NCI-H446 (cell line): ENCODE data around the gene PCSK4.
"Not testable (repeated sequence)": the region's sequence is repeated elsewhere in the genome, so short reads cannot be mapped to it uniquely, and the experiment has no call there.

ENCODE experiments used
- DNase-seq, 2 experiments: peaks; one replicate each; lab custom pipeline; 2025; lab: John Stamatoyannopoulos, UW

PCSK4 gene

GRCh38 chr19:1522061-1522460 lies 31.9 kb upstream of the PCSK4 start:
- DNase-seq, result no peak

- peak; percentile 43 to 61 for DNase-seq
Observed at GRCh38 chr19:1521636-1522035, 31.5 kb upstream of the PCSK4 start.

- DNase-seq, result no peak
Observed at GRCh38 chr19:1520203-1520780, 30.1 kb upstream of the PCSK4 start.

GRCh38 chr19:1519802-1520201 lies 29.7 kb upstream of the PCSK4 start:
- not testable (repeated sequence) for DNase-seq

- DNase-seq, result no peak
Observed at GRCh38 chr19:1518471-1518870, 28.3 kb upstream of the PCSK4 start.

GRCh38 chr19:1516395-1516753 lies 26.2 kb upstream of the PCSK4 start:
- peak in 1 of 2 experiments; percentile 29 for DNase-seq

- no peak for DNase-seq
Observed at GRCh38 chr19:1514986-1515721, 25.0 kb upstream of the PCSK4 start.

GRCh38 chr19:1514295-1514661 lies 24.1 kb upstream of the PCSK4 start:
- DNase-seq, result no peak

GRCh38 chr19:1513499-1514294 lies 23.5 kb upstream of the PCSK4 start:
- DNase-seq, result no peak

GRCh38 chr19:1512671-1513498 lies 22.7 kb upstream of the PCSK4 start, which contains the start of gene ADAMTSL5:
Gene ADAMTSL5, minus strand, starts transcription at chr19:1513019. Its CDS starts 2,076 bp downstream, at chr19:1510943.
- no peak for DNase-seq

GRCh38 chr19:1511318-1512317 lies 21.5 kb upstream of the PCSK4 start:
- no peak for DNase-seq

- DNase-seq, result no peak
Observed at GRCh38 chr19:1510807-1511206, 20.7 kb upstream of the PCSK4 start.

GRCh38 chr19:1510442-1510806 lies 20.3 kb upstream of the PCSK4 start:
- DNase-seq, result no peak

- no peak for DNase-seq
Observed at GRCh38 chr19:1509602-1510441, 19.7 kb upstream of the PCSK4 start.

- DNase-seq, result no peak
Observed at GRCh38 chr19:1508507-1508856, 18.3 kb upstream of the PCSK4 start.

GRCh38 chr19:1507763-1508506 lies 17.8 kb upstream of the PCSK4 start:
- peak; percentile 98 to 99 for DNase-seq

GRCh38 chr19:1507192-1507660 lies 17.1 kb upstream of the PCSK4 start:
- DNase-seq, result no peak

- DNase-seq, result no peak
Observed at GRCh38 chr19:1505991-1506881, 16.1 kb upstream of the PCSK4 start.
